Measurements from ENCODE around the gene OR10H1.
"Not testable (repeated sequence)": the region's sequence is repeated elsewhere in the genome, so short reads cannot be mapped to it uniquely, and the experiment has no call there.

Gene OR10H1

DNA sequence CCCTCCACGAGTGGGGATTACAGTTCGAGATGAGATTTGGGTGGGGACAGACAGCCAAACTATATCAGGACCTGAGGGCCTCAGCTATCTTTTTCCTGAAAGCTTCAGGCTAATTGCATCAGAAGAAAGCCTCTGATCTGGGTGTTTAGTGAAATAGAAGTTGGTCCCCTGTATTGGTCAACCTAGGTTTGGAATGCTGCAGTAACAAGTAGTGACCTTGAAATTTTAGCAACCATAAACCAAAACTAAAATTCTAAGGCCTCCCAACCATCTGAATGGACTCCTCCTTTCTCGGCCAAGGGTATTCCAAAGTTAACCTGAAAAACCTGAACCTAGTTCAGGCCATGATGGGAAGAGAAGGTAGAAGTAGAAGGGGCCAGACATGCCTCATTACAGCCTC, 34.9 kb upstream of the OR10H1 start:
- H3K4me1 ChIP-seq (ENCODE audit: low read length), result no peaks in the 10 kb centered on the region
- H3K9me3 ChIP-seq (replicated peaks; ENCODE audit: insufficient read depth, low read length), result no peaks in the 10 kb centered on the region
- no peak for DNase-seq
- peaks cover 68% of the 10 kb centered on the region for H3K27me3 ChIP-seq (replicated peaks; ENCODE audit: insufficient read depth, low read length)
- H2AFZ ChIP-seq (ENCODE audit: low read length), result no peak overlapping the region
- no peak overlapping the region for H3K4me3 ChIP-seq (ENCODE audit: low read length)
- no peaks in the 10 kb centered on the region for H3K9me2 ChIP-seq (replicated peaks; ENCODE audit: insufficient read depth, low read length)
- no peaks in the 10 kb centered on the region for H3K36me3 ChIP-seq (replicated peaks; ENCODE audit: insufficient read depth, low read length)
- H4K20me1 ChIP-seq (ENCODE audit: insufficient read depth, low read length), result no peaks in the 10 kb centered on the region
- no peak overlapping the region for H3K4me2 ChIP-seq (ENCODE audit: low read depth, low read length)
- no peaks in the 10 kb centered on the region for H3K79me2 ChIP-seq (ENCODE audit: low read length)
- no peaks in the 10 kb centered on the region for H3F3A ChIP-seq (ENCODE audit: insufficient read depth, low read length)
- no peak overlapping the region for H3K9ac ChIP-seq (ENCODE audit: low read length)
- no peak overlapping the region for H3K27ac ChIP-seq (ENCODE audit: low read length)
- TF ChIP-seq, protein P1, sequence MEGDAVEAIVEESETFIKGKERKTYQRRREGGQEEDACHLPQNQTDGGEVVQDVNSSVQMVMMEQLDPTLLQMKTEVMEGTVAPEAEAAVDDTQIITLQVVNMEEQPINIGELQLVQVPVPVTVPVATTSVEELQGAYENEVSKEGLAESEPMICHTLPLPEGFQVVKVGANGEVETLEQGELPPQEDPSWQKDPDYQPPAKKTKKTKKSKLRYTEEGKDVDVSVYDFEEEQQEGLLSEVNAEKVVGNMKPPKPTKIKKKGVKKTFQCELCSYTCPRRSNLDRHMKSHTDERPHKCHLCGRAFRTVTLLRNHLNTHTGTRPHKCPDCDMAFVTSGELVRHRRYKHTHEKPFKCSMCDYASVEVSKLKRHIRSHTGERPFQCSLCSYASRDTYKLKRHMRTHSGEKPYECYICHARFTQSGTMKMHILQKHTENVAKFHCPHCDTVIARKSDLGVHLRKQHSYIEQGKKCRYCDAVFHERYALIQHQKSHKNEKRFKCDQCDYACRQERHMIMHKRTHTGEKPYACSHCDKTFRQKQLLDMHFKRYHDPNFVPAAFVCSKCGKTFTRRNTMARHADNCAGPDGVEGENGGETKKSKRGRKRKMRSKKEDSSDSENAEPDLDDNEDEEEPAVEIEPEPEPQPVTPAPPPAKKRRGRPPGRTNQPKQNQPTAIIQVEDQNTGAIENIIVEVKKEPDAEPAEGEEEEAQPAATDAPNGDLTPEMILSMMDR (IDR thresholded peaks at IDR 0.05; ENCODE audit: low read length), result no peak
- TF ChIP-seq EZH2 (optimal IDR thresholded peaks at IDR 0.05; ENCODE audit: low read depth, low read length) (no peak), EZH2phosphoT487 (IDR thresholded peaks at IDR 0.05; ENCODE audit: low read length) (no peak)

- no peak for DNase-seq
- Histone ChIP-seq H3K4me1 (ENCODE audit: low read length) (no peaks in the 10 kb centered on the region), H3K4me3 (ENCODE audit: low read length) (no peak overlapping the region), H3K27me3 (replicated peaks; ENCODE audit: insufficient read depth, low read length) (peaks cover 65% of the 10 kb centered on the region), H2AFZ (ENCODE audit: low read length) (no peak overlapping the region), H3K27ac (ENCODE audit: low read length) (no peak overlapping the region), H3K9ac (ENCODE audit: low read length) (no peak overlapping the region), H3K79me2 (ENCODE audit: low read length) (no peaks in the 10 kb centered on the region), H3K36me3 (replicated peaks; ENCODE audit: insufficient read depth, low read length) (no peaks in the 10 kb centered on the region), H3F3A (ENCODE audit: insufficient read depth, low read length) (no peaks in the 10 kb centered on the region), H3K9me3 (replicated peaks; ENCODE audit: insufficient read depth, low read length) (no peaks in the 10 kb centered on the region), H4K20me1 (ENCODE audit: insufficient read depth, low read length) (no peaks in the 10 kb centered on the region), H3K9me2 (replicated peaks; ENCODE audit: insufficient read depth, low read length) (no peaks in the 10 kb centered on the region), H3K4me2 (ENCODE audit: low read depth, low read length) (no peak overlapping the region)
- TF ChIP-seq, protein P1 (IDR thresholded peaks at IDR 0.05; ENCODE audit: low read length), result no peak
- TF ChIP-seq EZH2 (optimal IDR thresholded peaks at IDR 0.05; ENCODE audit: low read depth, low read length) (no peak), EZH2phosphoT487 (IDR thresholded peaks at IDR 0.05; ENCODE audit: low read length) (no peak)
Observed at GRCh38 chr19:15846923-15847322, 31.5 kb upstream of the OR10H1 start.

DNA sequence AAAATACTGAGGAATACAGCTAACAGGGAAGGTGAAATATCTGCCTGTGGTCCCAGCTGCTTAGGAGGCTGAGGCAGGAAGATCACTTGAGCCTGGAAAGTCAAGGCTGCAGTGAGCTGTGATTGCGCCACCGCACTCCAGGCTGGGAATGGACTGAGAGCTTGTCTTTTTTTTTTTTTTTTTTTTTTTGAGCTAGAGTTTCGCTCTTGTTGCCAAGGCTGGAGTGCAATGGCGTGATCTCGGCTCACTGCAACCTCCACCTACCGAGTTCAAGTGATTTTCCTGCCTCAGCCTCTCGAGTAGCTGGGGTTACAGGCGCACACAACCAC, 28.4 kb upstream of the OR10H1 start:
- not testable (repeated sequence) for H3K4me3 ChIP-seq (ENCODE audit: low read length); H3K9me3 ChIP-seq (replicated peaks; ENCODE audit: insufficient read depth, low read length); H3K79me2 ChIP-seq (ENCODE audit: low read length); DNase-seq; H2AFZ ChIP-seq (ENCODE audit: low read length); H3K4me2 ChIP-seq (ENCODE audit: low read depth, low read length); H3K36me3 ChIP-seq (replicated peaks; ENCODE audit: insufficient read depth, low read length); H3K9me2 ChIP-seq (replicated peaks; ENCODE audit: insufficient read depth, low read length); H3K4me1 ChIP-seq (ENCODE audit: low read length); H3K27ac ChIP-seq (ENCODE audit: low read length); H3F3A ChIP-seq (ENCODE audit: insufficient read depth, low read length); H4K20me1 ChIP-seq (ENCODE audit: insufficient read depth, low read length); H3K9ac ChIP-seq (ENCODE audit: low read length)
- H3K27me3 ChIP-seq (replicated peaks; ENCODE audit: insufficient read depth, low read length), result peaks cover 63% of the 10 kb centered on the region

- TF ChIP-seq, protein P1 (IDR thresholded peaks at IDR 0.05; ENCODE audit: low read length), result no peak
- TF ChIP-seq EZH2phosphoT487 (IDR thresholded peaks at IDR 0.05; ENCODE audit: low read length) (no peak), EZH2 (optimal IDR thresholded peaks at IDR 0.05; ENCODE audit: low read depth, low read length) (no peak)
- H3K4me2 ChIP-seq (ENCODE audit: low read depth, low read length), result no peak overlapping the region
- no peaks in the 10 kb centered on the region for H3K36me3 ChIP-seq (replicated peaks; ENCODE audit: insufficient read depth, low read length)
- H2AFZ ChIP-seq (ENCODE audit: low read length), result no peak overlapping the region
- no peaks in the 10 kb centered on the region for H3F3A ChIP-seq (ENCODE audit: insufficient read depth, low read length)
- H3K9ac ChIP-seq (ENCODE audit: low read length), result no peak overlapping the region
- peaks cover 65% of the 10 kb centered on the region for H3K27me3 ChIP-seq (replicated peaks; ENCODE audit: insufficient read depth, low read length)
- no peaks in the 10 kb centered on the region for H3K9me3 ChIP-seq (replicated peaks; ENCODE audit: insufficient read depth, low read length)
- H3K4me3 ChIP-seq (ENCODE audit: low read length), result no peak overlapping the region
- no peaks in the 10 kb centered on the region for H4K20me1 ChIP-seq (ENCODE audit: insufficient read depth, low read length)
- no peaks in the 10 kb centered on the region for H3K79me2 ChIP-seq (ENCODE audit: low read length)
- no peaks in the 10 kb centered on the region for H3K4me1 ChIP-seq (ENCODE audit: low read length)
- no peak for DNase-seq
- no peak overlapping the region for H3K27ac ChIP-seq (ENCODE audit: low read length)
- no peaks in the 10 kb centered on the region for H3K9me2 ChIP-seq (replicated peaks; ENCODE audit: insufficient read depth, low read length)
Observed at GRCh38 chr19:15843203-15843893, 27.9 kb upstream of the OR10H1 start.
